A673 (cell line): Measurements from ENCODE around the gene LATS2. TPM values are rescaled to one million over a fixed set of nuclear protein-coding genes. Genes with fewer than 3 reads are reported as not detected.

Experiments used
- BruUV-seq: library from RNA; stranded (reverse); fragments of 400-500 nt; replicated peaks from 2 replicates; lab custom pipeline; 2021; lab: Mats Ljungman, UMichigan
- CTCF ChIA-PET: fragments of 300-600 bp; sonication (Branson Sonifier 250); formaldehyde crosslinking; loops from one replicate; lab custom pipeline; 2022; ENCODE audit warnings: antibody characterized with exemption; lab: Charles Lee
- POLR2A ChIA-PET: fragments of 300-600 bp; sonication (Branson Sonifier 250); formaldehyde crosslinking; loops from one replicate; lab custom pipeline; 2022; ENCODE audit warnings: antibody characterized with exemption; ENCODE audit not compliant: low non-redundant PET; lab: Charles Lee
- DNase-seq: peaks from one replicate; pipeline ENCODE4 v3.0.0-alpha.2; 2015; ENCODE audit warnings: low spot score
- H3K27ac ChIP-seq: fragments of 200-600 bp; sonication (generic); 2 replicates; pipeline ENCODE4 v1.5.1; 2016; ENCODE audit warnings: mixed run types, low read depth, mild to moderate bottlenecking, mixed read lengths, antibody characterized with exemption, low read length; ENCODE audit not compliant: poor library complexity, severe bottlenecking
- H3K27me3 ChIP-seq: fragments of 200-600 bp; sonication (generic); replicated peaks from 2 replicates; pipeline ENCODE4 v1.6.1; 2017; ENCODE audit warnings: mixed run types, low read depth, mild to moderate bottlenecking, mixed read lengths, antibody characterized with exemption, low read length; ENCODE audit not compliant: insufficient read depth, poor library complexity
- H3K36me3 ChIP-seq: fragments of 200-600 bp; sonication (generic); 2 replicates; pipeline ENCODE4 v1.6.1; 2016; ENCODE audit warnings: mixed run types, mild to moderate bottlenecking, mixed read lengths, antibody characterized with exemption, low read length; ENCODE audit not compliant: insufficient read depth, poor library complexity, severe bottlenecking
- H3K4me1 ChIP-seq: fragments of 200-600 bp; sonication (generic); 2 replicates; pipeline ENCODE4 v1.6.1; 2017; ENCODE audit warnings: mixed run types, mild to moderate bottlenecking, mixed read lengths, antibody characterized with exemption, low read length; ENCODE audit not compliant: insufficient read depth, poor library complexity, severe bottlenecking
- H3K4me3 ChIP-seq: fragments of 200-600 bp; sonication (generic); 2 replicates; pipeline ENCODE4 v1.5.1; 2016; ENCODE audit warnings: low read depth, mixed run types, mild to moderate bottlenecking, mixed read lengths, low read length; ENCODE audit not compliant: poor library complexity, severe bottlenecking
- H3K9me3 ChIP-seq: fragments of 200-600 bp; sonication (generic); 2 replicates; pipeline ENCODE4 v1.6.1; 2016; ENCODE audit warnings: mixed run types, low read depth, mild to moderate bottlenecking, mixed read lengths, antibody characterized with exemption, low read length; ENCODE audit not compliant: poor library complexity, severe bottlenecking
- CTCF ChIP-seq: fragments of 300-800, 200-600 bp; sonication (generic); conservative IDR thresholded peaks from 2 replicates; pipeline ENCODE4 v1.5.1; 2017; ENCODE audit warnings: low read depth, mild to moderate bottlenecking, antibody characterized with exemption, low read length, moderate library complexity, mixed read lengths
- EZH2 ChIP-seq: fragments of 200-600 bp; sonication (generic); IDR thresholded peaks from 2 replicates; pipeline ENCODE4 v1.6.1; 2017; ENCODE audit warnings: borderline replicate concordance, low read depth, mild to moderate bottlenecking, mixed read lengths, antibody characterized with exemption, low read length; ENCODE audit not compliant: poor library complexity, severe bottlenecking
- intact Hi-C: fragments of 100-400 bp; cut with micrococcal nuclease; formaldehyde crosslinking; loops from one replicate; pipeline ENCODE4 v1.10.0; 2022; ENCODE audit not compliant: unreplicated experiment
- total RNA-seq: library from RNA; stranded (reverse); gene quantifications from 2 replicates; pipeline ENCODE4 v1.2.3, GENCODE V29; 2021

LATS2 gene
- total RNA-seq, 1 experiment from 2014 or later, result 13.1 TPM

GRCh38 chr13:21074546-21074945, 13.2 kb upstream of the LATS2 start:
- no peaks in the 10 kb centered on the region for H3K9me3 ChIP-seq
- TF ChIP-seq CTCF, result no peak
- no peak for TF ChIP-seq EZH2
- H3K27ac ChIP-seq, result no peak overlapping the region
- peaks cover 5% of the 10 kb centered on the region for H3K4me1 ChIP-seq
- POLR2A ChIA-PET, result no interaction called here
- DNase-seq, result no peak
- CTCF ChIA-PET, result no interaction called here
- H3K4me3 ChIP-seq, result no peak overlapping the region
- no peaks in the 10 kb centered on the region for H3K36me3 ChIP-seq
- H3K27me3 ChIP-seq, result no peaks in the 10 kb centered on the region
- intact Hi-C loops, result no loop called here
- no TSS peak for BruUV-seq

- no peak overlapping the region for H3K27ac ChIP-seq
- no peaks in the 10 kb centered on the region for H3K27me3 ChIP-seq
- no peak for DNase-seq
- no peaks in the 10 kb centered on the region for H3K36me3 ChIP-seq
- H3K4me3 ChIP-seq, result no peak overlapping the region
- H3K9me3 ChIP-seq, result no peaks in the 10 kb centered on the region
- no TSS peak for BruUV-seq
- TF ChIP-seq EZH2 (no peak), CTCF (no peak)
- POLR2A ChIA-PET, result no interaction called here
- intact Hi-C loops, result no loop called here
- CTCF ChIA-PET, result no interaction called here
- peaks cover 9% of the 10 kb centered on the region for H3K4me1 ChIP-seq
Measured at GRCh38 chr13:21071924-21072323, 10.5 kb upstream of the LATS2 start.

GRCh38 chr13:21071015-21071414, 9.6 kb upstream of the LATS2 start:
- H3K27ac ChIP-seq, result no peak overlapping the region
- H3K4me1 ChIP-seq, result peaks cover 9% of the 10 kb centered on the region
- intact Hi-C loops, result no loop called here
- no peaks in the 10 kb centered on the region for H3K9me3 ChIP-seq
- no peaks in the 10 kb centered on the region for H3K27me3 ChIP-seq
- H3K36me3 ChIP-seq, result no peaks in the 10 kb centered on the region
- TF ChIP-seq CTCF, result no peak
- no peak for TF ChIP-seq EZH2
- CTCF ChIA-PET, result no interaction called here
- DNase-seq, result no peak
- POLR2A ChIA-PET, result no interaction called here
- BruUV-seq, result no TSS peak
- no peak overlapping the region for H3K4me3 ChIP-seq
